ENCODE measurements around the gene RPS6KA1.

DNA sequence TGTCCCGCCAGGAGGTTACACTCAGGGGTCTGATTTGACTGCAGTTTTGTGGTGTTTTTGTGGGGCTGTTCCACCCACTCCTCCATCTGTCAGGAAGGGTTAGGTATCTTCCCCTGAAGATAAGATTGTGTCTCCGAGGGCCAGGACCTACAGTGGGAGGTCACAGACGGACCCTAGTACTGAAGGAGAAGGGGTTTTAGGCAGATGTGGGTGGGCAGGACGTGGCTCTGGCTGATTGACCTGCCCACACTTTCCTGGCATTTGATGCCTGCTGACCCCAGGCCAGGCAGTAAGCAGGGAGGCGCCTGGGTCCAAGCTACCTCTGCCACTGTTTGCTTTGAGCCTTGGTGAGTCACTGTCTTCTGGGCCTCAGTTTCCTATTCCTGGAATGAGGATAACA lies 13.9 kb downstream of the RPS6KA1 start:
- TF ChIP-seq CREB1 (IDR thresholded peaks at IDR 0.05) (no peak), CREB1 (CRISPR knock-in tag; IDR thresholded peaks at IDR 0.05) (no peak), ZFX (CRISPR knock-in tag; IDR thresholded peaks at IDR 0.05) (no peak)
